Body of pancreas (tissue), 4 donors: Measurements from ENCODE around the gene C9orf43. TPM values are rescaled to one million over a fixed set of nuclear protein-coding genes. Genes with fewer than 3 reads are reported as not detected.
"Not testable (repeated sequence)": the region's sequence is repeated elsewhere in the genome, so short reads cannot be mapped to it uniquely, and the experiment has no call there.

Source experiments
- ATAC-seq: fragments of 150-250 bp; one replicate; pipeline ENCODE4 v1.9.1; 2016
- DNase-seq, 4 donors: peaks; one replicate each; pipeline ENCODE4 v3.0.0-alpha.2; 2019
- H3K27ac ChIP-seq, 4 donors: fragments of 200-600 bp; sonication (generic); 1 replicate in 3 of 4; 2 replicates in 1 of 4; pipeline versions ENCODE4 v1.5.1 to v1.6.1; 2016 to 2019; ENCODE audit warnings: mild to moderate bottlenecking in 1 of 4, mixed read lengths in 1 of 4, moderate library complexity in 1 of 4
- H3K27me3 ChIP-seq, 2 donors: fragments of 200-600 bp; sonication (generic); one replicate each; pipeline ENCODE4 v1.6.0; 2016; ENCODE audit warnings: mild to moderate bottlenecking in 1 of 2
- H3K36me3 ChIP-seq, 2 donors: fragments of 200-600 bp; sonication (generic); replicated peaks in 1 of 2; 2 replicates each; pipeline ENCODE4 v1.5.1; 2016; ENCODE audit warnings: low read depth in 2 of 2; ENCODE audit not compliant: insufficient read depth in 1 of 2
- H3K4me1 ChIP-seq: fragments of 200-600 bp; sonication (generic); one replicate; pipeline ENCODE4 v1.6.0; 2016
- H3K4me3 ChIP-seq, 2 donors: fragments of 200-600 bp; sonication (generic); 1 replicate in 1 of 2; 2 replicates in 1 of 2; pipeline ENCODE4 v1.5.1; 2016 to 2019
- H3K9me3 ChIP-seq, 3 donors: fragments of 200-600 bp; sonication (generic); 1 replicate in 2 of 3; 2 replicates in 1 of 3; pipeline ENCODE4 v1.5.1; 2016
- CTCF ChIP-seq, 7 experiments: fragments of 450-650 bp in 4 of 7; fragments of 200-600 bp in 3 of 7; sonication (generic) in 3 of 7; IDR thresholded peaks; one replicate each; pipeline ENCODE4 v1.5.1; 2016 to 2019; ENCODE audit warnings: antibody characterized with exemption in 7 of 7
- POLR2A ChIP-seq, 3 donors: fragments of 450-650 bp; IDR thresholded peaks; one replicate each; pipeline ENCODE4 v1.6.1; 2016; ENCODE audit warnings: antibody characterized with exemption in 3 of 3, mild to moderate bottlenecking in 2 of 3
- WGBS, 2 donors: methylation state at CpG; one replicate each; pipeline ENCODE4 v1.1.5; 2017; 5-methylcytosine and 5-hydroxymethylcytosine counted together
- intact Hi-C: fragments of 100-400 bp; cut with DNase I; formaldehyde crosslinking; loops from one replicate; pipeline ENCODE4 v1.15.1; 2023
- total RNA-seq, 2 donors: library from RNA; depleted of rRNA; stranded (reverse); fragments of >200 nt; gene quantifications; one replicate each; pipeline ENCODE4 v1.1.0, GENCODE V29; 2016

Gene C9orf43
- total RNA-seq, 2 donors from 2014 or later, result 1.6 TPM; not detected in 1

DNA sequence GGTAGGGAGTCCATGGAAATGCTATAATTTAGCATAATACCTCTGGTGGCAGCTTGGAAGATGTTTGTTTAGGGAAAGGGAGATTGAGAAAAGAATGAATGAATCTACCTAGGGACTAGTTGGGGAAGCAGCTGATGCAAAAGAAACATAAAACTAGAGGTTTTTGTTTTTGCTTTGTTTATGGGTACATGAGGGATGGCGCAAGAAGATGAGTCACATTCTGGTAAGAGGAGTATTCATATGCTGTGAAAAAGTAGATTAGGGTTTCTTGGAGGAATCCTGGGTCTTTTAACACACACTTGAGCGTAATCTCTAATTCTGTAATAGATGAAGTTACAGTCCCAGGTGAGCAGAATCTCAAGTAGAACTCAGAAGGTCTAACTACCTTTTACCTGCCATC lies 17.1 kb downstream of the C9orf43 start:
- no peaks in the 10 kb centered on the region for H3K4me1 ChIP-seq
- WGBS, 2 donors, result 96 to 97% methylated on average over 2 of the region's 2 CpGs
- TF ChIP-seq POLR2A (IDR thresholded peaks at IDR 0.05) (no peak), CTCF (IDR thresholded peaks at IDR 0.05) (no peak)
- DNase-seq (no peak), ATAC-seq (no peak)
- H3K27ac ChIP-seq, result no peak overlapping the region
- H3K9me3 ChIP-seq, result no peaks in the 10 kb centered on the region
- intact Hi-C loops, result no loop called here
- H3K4me3 ChIP-seq, result no peak overlapping the region
- no peaks in the 10 kb centered on the region for H3K36me3 ChIP-seq
- H3K27me3 ChIP-seq, result no peaks in the 10 kb centered on the region

GRCh38 chr9:113428062-113428615 lies 17.6 kb downstream of the C9orf43 start:
- no peaks in the 10 kb centered on the region for H3K27me3 ChIP-seq
- 73 to 79% methylated on average over 1 of the region's 1 CpG for WGBS, 2 donors
- TF ChIP-seq POLR2A (IDR thresholded peaks at IDR 0.05) (no peak), CTCF (IDR thresholded peaks at IDR 0.05) (no peak)
- no peaks in the 10 kb centered on the region for H3K36me3 ChIP-seq
- no peak for DNase-seq
- ATAC-seq, result no peak
- no peaks in the 10 kb centered on the region for H3K4me1 ChIP-seq
- intact Hi-C loops, result no loop called here
- no peaks in the 10 kb centered on the region for H3K9me3 ChIP-seq
- H3K4me3 ChIP-seq, result no peak overlapping the region
- no peak overlapping the region for H3K27ac ChIP-seq

DNA sequence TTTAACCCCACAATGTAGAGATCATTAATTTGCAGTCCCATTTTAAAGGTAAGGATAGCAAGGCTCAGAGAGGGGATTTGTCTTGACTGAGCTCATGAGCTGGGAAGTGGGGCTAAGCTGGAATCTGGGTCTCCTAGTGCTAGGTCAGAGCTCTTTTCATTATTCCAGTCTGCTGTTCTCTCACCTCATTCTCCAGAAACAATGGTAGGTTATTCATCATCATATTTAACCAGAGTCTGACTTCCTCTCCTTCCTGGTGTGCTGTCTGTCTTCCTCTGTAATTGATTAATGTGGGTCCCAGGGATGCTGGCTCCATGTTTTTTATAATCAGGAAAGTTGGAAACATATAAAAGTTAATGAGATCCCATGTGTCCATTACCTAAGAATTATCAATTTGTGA lies 20.6 kb downstream of the C9orf43 start:
- Histone ChIP-seq H3K4me3 (no peak overlapping the region), H3K4me1 (no peaks in the 10 kb centered on the region), H3K9me3 (no peaks in the 10 kb centered on the region), H3K27ac (no peak overlapping the region), H3K27me3 (no peaks in the 10 kb centered on the region), H3K36me3 (no peaks in the 10 kb centered on the region)
- intact Hi-C loops, result no loop called here
- TF ChIP-seq CTCF (IDR thresholded peaks at IDR 0.05) (no peak), POLR2A (IDR thresholded peaks at IDR 0.05) (no peak)
- DNase-seq (no peak), ATAC-seq (no peak)

- no peak for ATAC-seq
- intact Hi-C loops, result no loop called here
- WGBS, 2 donors, result 80 to 82% methylated on average over 4 of the region's 4 CpGs
These were observed 26.4 kb downstream of the C9orf43 start for GRCh38 chr9:113436728-113437515.

DNA sequence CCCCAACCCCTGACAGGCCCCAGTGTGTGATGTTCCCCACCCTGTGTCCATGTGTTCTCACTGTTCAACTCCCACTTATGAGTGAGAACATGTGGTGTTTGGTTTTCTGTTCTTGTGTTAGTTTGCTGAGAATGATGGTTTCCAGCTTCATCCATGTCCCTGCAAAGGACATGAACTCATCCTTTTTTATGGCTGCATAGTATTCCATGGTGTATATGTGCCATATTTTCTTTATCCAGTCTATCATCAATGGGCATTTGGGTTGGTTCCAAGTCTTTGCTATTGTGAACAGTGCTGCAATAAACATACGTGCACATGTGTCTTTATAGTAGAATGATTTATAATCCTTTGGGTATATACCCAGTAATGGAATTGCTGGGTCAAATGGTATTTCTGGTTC lies 27.2 kb downstream of the C9orf43 start:
- H3K9me3 ChIP-seq, H3K27ac ChIP-seq, intact Hi-C loops, DNase-seq, ATAC-seq, H3K4me3 ChIP-seq, H3K27me3 ChIP-seq, H3K36me3 ChIP-seq, H3K4me1 ChIP-seq: not testable (repeated sequence)
- 81 to 88% methylated on average over 1 of the region's 1 CpG for WGBS, 2 donors

More at GRCh38 chr9:113436728-113437515, 26.4 kb downstream of the C9orf43 start:
- TF ChIP-seq CTCF (IDR thresholded peaks at IDR 0.05), result no peak
- H3K4me3 ChIP-seq, result no peak overlapping the region
- no peaks in the 10 kb centered on the region for H3K9me3 ChIP-seq
- no peaks in the 10 kb centered on the region for H3K36me3 ChIP-seq
- no peak for DNase-seq
- H3K4me1 ChIP-seq, result no peaks in the 10 kb centered on the region
- H3K27ac ChIP-seq, result no peak overlapping the region
- H3K27me3 ChIP-seq, result no peaks in the 10 kb centered on the region
